ENCODE measurements around the gene KIF18A.
"Not testable (repeated sequence)": the region's sequence is repeated elsewhere in the genome, so short reads cannot be mapped to it uniquely, and the experiment has no call there.

The KIF18A gene

DNA sequence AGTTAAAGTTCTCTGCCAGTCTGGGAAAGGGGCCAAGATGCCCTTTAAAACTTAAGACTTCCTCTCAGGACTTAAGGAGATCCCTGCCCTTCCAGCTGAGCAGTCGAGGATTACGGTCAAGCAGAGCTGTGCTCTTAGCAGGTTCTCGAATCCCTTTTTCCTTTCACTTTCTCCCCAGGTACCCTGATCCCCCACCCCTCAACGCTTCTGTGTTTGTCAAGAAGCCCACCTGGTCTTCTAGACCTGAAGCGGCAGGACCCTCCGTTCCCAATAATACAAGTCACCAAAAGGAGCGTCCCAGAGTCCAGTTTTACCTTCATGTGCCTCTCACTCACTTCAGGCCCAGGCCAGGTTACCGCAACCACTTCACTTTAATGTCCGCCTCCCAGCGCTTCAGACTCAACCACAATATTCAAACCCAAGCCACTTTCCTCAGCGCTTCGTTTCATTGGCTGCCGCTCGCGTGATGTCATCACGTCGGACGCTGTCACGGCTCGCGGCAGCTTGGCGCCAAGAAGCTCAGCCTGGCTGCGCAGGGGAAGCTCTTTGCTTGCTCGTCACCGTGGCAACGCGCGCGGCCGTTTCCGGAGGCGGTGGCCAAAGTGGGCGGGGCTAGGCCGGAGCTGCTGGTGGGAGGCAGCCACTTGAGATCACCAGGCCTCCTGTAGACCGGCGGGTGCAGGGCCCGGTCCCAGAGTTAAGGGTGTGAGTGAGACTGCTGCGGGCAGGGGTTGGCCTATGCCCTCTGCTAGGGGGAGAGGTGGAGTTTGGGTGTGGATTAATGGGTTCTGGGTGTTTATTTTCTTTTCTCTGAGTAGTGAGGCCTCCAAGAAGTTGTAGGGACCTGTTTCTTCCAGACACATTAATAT lies at the start of gene KIF18A, which contains the start of gene METTL15:
Gene KIF18A, minus strand, starts transcription at position 407 of the 869 bp plus-strand sequence. CDS start 10,209 bp downstream, outside the sequence.
Gene METTL15, plus strand, starts transcription at position 639 of the 869 bp plus-strand sequence. CDS start 4,947 bp downstream, outside the sequence.
- peak; percentile 97 to 98 for DNase-seq (ENCODE audit: low read depth in 2 of 2, low spot score in 1 of 2)

DNA sequence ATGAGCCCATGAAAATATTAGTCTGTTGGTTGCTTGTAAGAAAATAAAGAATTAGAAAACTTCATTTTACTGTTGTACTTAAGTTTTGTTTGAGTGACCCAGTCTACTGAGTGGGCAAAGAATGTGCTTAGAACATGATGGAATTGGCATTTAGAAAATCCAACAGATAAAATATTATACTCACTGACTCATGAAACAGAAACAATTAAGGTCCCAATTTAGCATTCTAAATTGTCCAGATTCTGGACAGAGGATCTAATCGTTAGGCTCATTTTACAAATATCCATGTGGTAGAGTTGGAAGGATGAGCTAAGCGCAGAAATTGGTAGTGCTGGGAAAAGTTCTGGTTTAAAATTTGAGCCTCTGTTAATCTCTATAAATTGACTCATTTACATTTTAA lies 45.6 kb upstream of the KIF18A start:
- no peak for DNase-seq (ENCODE audit: low read depth in 2 of 2, low spot score in 1 of 2)

DNA sequence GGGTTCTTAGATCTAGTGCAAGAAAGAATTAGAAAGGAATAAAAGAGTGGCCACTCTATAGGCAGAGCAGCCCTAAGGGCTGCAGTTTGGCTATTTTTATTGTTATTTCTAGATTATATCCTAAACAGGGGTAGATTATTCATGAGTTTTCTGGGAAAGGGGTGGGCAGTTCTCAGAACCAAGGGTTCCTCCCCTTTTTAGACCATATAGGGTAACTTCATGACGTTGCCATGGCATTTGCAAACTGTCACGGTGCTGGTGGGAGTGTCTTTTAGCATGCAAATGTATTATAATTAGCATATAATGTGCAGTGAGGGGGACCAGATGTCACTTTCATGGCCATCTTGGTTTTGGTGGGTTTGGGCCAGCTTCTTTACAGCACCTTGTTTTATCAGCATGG lies 44.8 kb upstream of the KIF18A start:
- no peak for DNase-seq (ENCODE audit: low read depth in 2 of 2, low spot score in 1 of 2)

DNA sequence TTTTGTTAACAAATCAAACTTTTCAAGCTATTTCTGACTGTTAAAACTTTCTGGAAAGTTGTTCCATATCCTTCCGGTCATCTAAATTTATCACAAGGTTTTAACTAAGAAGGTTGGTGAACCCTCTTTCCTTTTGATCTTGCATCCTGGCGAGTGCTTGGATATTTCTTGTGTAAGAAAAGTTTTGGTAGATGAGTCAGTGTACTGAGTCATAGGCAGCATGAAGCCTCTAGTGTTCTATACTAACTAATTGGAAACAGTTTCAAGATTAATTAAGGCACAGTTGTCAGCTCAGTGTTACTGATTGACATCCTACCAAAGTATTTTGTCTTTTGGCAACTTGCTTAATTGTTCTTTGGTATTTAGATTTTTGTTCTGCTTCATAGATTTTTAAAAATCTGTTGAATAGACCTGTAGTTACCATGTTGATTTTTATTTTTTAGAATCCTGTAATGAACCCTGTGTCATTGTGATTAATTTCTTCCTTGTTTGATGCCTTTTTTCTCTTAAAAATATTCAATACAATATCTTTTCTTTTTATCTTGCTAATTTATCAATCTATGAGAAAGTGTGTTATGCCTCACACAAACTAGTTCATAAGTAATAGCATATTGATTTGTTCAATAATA lies 38.3 kb upstream of the KIF18A start:
- no peak for DNase-seq (ENCODE audit: low read depth in 2 of 2, low spot score in 1 of 2)

DNA sequence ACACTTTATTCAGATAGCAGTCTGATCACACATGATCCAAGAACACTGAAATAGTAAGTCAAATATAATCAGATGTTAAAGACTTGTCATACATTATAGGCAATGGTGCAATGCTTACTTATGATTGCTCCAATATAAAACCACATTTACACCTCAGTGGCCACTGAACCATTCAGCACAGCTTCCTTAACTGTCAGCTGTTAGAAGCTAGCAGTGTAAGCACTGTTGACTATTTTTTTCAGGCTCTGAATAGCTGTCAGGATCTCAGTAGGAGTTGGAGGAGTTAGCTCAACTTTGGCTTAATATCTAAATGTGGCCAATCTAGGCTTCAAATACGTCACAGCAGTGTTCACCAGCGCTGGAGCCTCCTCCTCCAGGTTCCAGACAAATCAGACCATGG lies 36.9 kb upstream of the KIF18A start:
- no peak for DNase-seq (ENCODE audit: low read depth in 2 of 2, low spot score in 1 of 2)

DNA sequence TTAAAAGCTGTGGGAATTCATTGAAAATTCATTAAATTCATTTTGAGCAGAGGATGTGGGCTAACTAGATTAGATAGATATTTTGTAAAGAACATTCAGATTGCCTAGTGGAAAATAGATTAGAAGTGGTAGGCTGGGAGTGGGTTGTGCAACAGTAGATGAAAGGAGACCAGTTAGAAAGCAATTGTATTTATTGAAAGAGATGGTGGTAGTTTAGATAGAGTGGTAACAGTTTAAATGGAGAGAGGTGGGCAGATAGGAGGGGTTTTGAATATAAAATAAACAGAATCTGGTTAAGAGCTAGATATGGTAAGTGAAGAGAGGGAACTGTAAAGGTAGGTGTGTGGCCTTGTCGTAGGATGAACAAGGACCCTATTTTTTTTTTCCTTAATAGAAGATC lies 34.8 kb upstream of the KIF18A start:
- DNase-seq (ENCODE audit: low read depth in 2 of 2, low spot score in 1 of 2), result no peak

DNA sequence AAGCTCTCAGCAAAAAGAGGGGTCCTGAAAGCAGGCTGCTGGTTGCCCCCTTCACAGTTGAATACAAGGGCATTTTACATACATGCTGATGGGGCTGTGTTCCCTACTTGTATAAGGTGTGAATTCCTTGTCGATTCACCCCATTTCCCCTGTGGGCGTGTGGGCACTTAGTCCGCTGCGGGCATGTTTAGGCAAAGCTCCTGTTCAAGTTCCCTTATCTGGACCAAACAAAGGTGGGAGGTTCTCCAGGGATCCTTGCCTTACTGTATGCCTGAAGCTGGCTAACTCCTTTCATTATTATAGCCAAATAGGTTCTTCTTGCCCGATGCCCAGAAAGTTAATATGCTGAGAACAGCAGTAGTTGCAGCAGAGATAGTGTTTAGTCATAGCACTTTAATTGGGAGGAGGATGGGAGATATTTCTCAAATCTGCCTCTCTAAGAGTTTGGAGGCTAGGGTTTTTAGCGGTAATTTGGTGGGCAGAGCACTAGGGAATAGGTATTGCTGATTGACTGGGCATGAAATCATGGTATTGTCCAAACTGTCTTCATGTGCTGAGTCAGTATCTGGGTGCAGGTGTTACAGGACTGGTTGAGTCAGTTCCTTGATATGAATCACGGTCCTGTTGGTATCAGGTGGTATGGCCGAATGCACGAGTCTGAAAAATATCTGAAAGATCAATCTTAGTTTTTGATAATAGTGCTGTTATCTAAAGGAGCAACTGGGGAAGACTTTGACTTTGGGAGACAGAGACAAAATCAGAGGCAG lies 32.9 kb upstream of the KIF18A start:
- no peak for DNase-seq (ENCODE audit: low read depth in 2 of 2, low spot score in 1 of 2)

DNA sequence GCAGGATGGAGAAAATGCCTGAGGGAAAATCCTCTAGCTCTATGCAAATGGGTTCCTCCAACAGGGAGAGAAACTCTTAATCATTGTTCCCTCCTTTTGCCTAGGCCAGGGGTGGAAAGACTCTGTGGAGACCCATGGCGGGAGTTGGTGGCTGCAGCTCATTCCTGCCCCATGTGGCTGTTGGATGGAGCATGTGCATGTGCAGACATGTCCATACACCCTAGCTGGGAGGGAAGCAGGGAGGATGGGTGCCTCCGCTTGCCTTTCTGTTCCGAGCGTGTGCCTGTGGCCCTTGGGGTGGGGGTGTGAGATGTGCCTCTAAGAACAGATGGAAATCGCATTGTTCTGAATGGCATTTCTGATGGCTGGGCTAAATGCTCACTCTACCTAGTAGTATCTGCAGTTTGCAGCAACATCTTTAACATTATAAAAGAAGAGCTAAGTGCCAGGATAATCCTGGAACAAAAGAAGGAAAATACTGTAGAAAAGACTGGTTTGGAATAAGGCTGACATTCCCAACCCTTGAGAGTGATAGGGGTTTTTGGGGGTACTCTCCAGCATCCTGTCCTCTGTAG lies 32.0 kb upstream of the KIF18A start:
- DNase-seq (ENCODE audit: low read depth in 2 of 2, low spot score in 1 of 2), result no peak

DNA sequence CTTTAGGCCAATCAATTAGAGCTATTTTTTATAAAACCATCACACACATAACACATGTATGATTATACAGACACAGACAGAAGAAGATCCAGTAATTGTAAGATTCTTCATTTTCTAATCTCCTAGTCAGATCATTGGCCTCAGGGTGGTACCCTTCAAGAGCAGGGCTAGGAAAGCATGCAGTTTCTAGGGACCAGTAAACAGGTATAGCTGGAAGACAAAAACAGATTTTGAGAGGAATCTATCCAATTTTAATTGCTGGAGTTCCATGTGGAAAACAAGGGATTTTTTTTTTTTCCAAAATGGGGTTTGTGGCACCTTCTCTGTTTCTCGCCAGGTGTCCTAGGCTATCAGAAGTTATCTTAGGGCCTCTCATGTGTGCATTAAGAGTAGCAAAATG lies 29.9 kb upstream of the KIF18A start:
- DNase-seq (ENCODE audit: low read depth in 2 of 2, low spot score in 1 of 2), result no peak

DNA sequence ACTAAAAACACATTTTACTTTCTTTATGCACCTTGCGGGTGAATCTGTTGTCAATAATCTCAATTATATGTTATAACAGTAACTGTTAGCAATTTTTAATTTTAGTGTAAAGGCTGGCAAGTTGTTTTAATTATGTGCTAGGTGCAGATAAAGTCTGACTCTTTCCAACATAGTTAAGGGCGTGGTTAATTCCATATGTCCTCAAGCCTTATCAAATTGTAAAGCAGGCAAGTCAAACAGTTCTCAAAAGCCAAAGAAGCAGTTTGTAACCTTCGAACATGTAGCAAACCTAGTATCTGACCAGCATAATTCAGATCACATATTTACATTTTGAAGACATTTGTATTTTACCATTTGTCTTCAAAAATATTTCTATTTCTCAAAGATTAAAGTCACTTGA lies 29.4 kb upstream of the KIF18A start:
- DNase-seq (ENCODE audit: low read depth in 2 of 2, low spot score in 1 of 2), result no peak

DNA sequence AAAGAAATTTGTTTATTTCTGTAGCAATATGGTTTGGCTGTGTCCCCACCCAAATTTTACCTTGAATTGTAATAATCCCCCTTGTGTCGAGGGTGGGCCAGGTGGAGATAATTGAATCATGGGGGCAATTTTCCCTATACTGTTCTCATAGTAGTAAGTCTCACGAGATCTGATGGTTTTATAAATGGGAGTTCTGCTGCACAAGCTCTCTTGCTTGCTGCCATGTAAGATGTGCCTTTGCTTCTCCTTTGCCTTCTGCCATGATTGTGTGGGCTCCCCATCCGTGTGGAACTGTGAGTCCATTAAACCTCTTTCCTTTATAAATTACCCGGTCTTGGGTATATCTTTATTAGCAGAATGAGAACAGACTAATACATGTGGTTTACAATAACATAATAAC lies 28.2 kb upstream of the KIF18A start:
- DNase-seq (ENCODE audit: low read depth in 2 of 2, low spot score in 1 of 2), result not testable (repeated sequence)

DNA sequence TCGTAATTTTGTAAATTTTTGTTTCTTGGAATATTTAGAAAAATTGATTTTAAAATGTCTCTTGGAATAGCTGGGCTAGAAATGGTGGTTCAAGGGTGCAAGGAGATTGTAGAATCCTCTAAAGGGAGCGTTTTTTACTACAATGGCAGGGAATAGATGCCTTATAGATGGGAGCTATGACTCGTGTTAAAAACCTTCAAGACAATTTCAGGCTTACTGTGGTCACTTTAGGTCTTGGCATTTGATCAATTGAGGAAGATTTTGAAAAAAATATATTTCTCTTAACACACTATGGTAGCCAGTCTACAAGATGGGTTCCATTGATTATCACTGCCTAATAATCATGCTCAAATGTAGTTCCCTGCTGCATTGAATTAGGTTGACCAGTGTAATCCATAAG lies 25.2 kb upstream of the KIF18A start:
- DNase-seq (ENCODE audit: low read depth in 2 of 2, low spot score in 1 of 2), result no peak

DNA sequence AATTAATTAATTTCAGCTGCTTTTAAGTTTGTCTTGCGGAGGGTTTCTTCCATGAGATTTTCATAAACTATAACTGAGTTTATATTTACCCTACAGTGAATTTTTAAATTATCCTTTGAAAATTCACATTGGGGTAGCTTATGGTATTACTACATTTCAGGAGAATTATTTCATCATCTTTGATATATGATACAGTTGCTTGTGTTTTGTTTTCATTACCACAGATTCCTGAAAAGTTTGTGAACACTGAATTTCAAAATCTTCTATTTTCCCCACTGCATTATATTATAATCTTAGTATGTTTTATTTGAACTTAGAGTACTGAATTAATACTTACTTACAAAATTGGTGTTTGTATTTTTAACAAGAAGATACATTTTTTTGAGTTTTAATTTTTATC lies 24.6 kb upstream of the KIF18A start:
- no peak for DNase-seq (ENCODE audit: low read depth in 2 of 2, low spot score in 1 of 2)

DNA sequence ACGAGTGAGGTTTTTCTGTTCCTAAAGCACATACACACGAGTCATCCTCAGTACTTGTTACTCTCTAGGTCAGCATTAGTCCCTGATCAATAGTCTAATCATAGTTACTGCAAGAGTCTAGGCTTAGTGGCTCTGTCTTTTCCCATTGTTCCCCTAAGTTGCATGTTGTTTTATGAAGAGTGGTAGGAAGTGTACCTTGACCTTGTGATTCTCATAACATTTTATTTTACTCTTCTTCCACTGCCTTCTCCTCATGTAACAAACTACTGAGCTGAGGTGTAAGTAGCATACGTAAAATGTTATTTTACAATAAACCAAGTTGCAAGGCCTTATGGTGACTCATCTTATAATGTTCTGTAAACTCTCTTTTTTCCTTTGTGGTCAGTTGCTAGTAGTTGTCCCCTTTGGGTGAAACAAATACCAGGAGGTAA lies 15.2 kb upstream of the KIF18A start:
- no peak for DNase-seq (ENCODE audit: low read depth in 2 of 2, low spot score in 1 of 2)

DNA sequence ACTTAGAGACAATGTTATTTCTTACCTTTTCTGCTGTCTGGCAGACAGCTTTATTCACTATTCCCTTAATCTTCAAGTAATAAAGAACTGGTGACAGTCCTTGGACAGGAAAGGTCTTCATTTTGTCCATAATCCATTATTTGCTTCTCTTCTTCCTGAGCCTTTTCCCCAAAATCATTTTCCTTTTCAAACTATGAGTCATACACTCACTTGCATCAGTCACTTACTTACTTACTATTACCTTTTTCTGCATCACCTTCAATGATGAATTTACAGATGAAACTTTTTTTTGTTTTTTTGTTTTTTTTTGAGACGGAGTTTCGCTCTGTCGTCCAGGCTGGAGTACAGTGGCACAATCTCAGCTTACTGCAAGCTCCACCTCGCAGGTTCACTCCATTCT lies 9.8 kb upstream of the KIF18A start:
- no peak for DNase-seq (ENCODE audit: low read depth in 2 of 2, low spot score in 1 of 2)

DNA sequence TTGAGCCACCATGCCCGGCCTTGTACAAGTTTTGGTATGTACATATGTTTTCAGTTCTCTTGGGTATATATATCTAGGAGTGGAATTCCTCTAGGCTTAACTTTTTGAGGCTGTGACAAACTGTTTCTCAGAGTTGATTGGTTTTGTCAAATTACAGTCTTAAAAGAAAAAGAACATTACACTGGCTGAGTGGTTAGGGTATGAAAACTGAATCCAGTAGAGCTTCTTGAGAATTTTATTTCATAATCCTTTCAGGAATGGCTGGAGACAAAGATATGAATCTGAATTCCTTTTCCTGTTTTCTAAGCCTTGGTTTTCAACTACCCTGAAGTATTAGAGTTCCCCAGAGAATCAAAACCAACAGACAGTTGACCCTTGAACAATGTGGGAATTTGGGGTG lies 6.8 kb upstream of the KIF18A start:
- DNase-seq (ENCODE audit: low read depth in 2 of 2, low spot score in 1 of 2), result no peak

DNA sequence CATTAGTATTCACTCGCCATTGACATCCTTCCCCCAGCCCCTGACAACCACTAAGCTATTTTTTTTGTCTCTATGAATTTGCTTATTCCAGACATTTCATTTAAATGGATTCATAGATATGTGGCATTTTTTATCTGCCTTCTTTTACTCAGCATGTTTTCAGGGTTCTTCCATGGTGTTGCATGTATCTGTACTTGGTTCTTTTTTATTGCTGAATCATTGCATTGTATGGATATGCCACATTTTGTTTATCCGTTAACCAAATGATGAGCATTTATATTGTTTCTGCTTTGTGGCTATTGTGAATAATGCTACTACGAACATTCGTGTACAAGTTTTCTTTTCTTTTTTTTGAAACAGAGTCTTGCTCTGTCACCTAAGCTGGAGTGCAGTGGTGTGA lies 6.2 kb upstream of the KIF18A start:
- DNase-seq (ENCODE audit: low read depth in 2 of 2, low spot score in 1 of 2), result no peak

DNA sequence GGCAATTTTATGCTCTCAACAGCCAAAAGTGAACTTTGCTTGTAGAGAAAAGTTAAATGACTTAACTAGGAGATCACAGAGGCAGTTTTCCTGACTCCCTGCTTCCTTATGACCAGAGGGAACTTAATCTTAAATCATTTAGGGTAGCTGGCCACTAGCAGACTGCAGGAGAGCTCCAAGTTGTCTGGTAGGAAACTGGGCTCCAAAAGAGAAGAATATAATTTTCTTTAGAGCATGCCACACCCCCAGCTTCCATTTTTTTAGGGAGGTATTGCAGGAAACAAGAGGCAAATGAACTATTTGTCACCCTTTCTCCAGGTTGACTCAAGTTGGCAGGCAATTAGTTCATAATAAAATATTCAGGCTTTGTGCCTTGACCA lies 2.9 kb upstream of the KIF18A start:
- no peak for DNase-seq (ENCODE audit: low read depth in 2 of 2, low spot score in 1 of 2)

DNA sequence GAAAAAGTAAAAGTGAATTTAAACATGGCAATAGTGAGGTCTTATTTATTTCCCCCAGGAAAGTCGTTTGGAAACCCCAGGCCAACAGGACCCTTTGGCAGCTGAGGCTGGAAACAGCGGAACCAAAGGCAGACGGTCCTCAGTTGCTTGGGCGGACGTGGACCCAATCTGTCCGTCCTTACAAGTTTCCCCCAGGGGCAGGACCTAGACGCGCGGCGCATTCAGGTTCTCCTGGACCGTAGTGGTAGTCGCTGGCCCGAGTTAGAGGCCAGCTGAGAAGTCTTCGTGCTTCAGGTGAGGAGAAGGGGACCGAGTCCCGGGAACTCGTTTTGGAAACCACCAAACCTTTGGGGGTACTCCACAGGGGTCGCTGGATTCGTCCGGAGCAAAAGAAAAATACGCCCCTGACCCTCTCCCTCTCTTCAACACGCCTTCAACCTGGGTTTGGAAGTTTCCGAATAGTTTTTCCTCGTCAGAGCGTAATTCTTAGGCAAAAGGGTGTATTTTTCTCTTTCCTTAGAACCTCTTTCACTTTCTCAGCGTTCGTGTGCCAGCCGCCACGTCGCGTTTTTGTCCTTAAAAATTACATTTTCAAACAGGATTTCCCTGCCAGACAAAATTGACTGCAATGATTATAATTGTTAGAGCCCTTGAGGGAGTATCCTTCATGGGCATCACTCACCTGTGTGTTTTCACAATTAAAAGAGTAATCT lies 2.3 kb upstream of the KIF18A start:
- DNase-seq (ENCODE audit: low read depth in 2 of 2, low spot score in 1 of 2), result peak in 1 of 2 donors; percentile 31

DNA sequence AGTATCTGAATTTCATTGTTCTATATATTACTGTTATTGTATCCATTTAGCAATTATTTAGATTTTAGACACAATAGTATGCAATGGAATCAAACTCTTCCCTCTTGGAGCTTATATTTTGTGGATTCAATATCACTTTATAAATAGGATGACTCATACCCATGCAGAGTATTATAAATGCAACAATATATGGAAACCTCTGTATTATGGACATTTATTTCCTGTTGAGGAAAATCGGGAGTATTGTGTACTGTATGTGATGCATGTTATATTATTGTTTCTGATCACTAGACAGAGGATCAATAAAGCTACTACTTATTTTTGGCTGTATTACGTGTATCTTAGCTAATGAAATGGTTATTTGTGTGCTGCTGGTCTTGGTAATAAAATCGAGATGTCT lies 1.0 kb upstream of the KIF18A start:
- no peak for DNase-seq (ENCODE audit: low read depth in 2 of 2, low spot score in 1 of 2)
